H1 (cell line): ENCODE results near the gene THBS3. TPM values are rescaled to one million over a fixed set of nuclear protein-coding genes. Genes with fewer than 3 reads are reported as not detected.

ENCODE experiments used
- ASH2L ChIP-seq: fragments of 200-600, 300-600 bp; sonication (generic); IDR thresholded peaks from one replicate; pipeline ENCODE4 v1.7.1; 2017; ENCODE audit warnings: low read length
- CBX5 ChIP-seq: fragments of 300-800, 300-1000 bp; sonication (generic); IDR thresholded peaks from 2 replicates; pipeline ENCODE4 v1.7.1; 2016; ENCODE audit warnings: antibody characterized with exemption, low read length, low read depth
- CHD2 ChIP-seq: IDR thresholded peaks from 2 replicates; pipeline ENCODE4 v1.6.1; 2012; ENCODE audit warnings: low read length, improper control_type of control experiment
- FOSL1 ChIP-seq: IDR thresholded peaks from 2 replicates; pipeline ENCODE4 v1.6.1; 2011; ENCODE audit warnings: mild to moderate bottlenecking, low read depth, low read length, moderate library complexity; ENCODE audit not compliant: insufficient read depth
- RAD21 ChIP-seq, 2 experiments: IDR thresholded peaks in 1 of 2; conservative IDR thresholded peaks in 1 of 2; 2 replicates each; pipeline ENCODE4 v1.6.1; 2011; ENCODE audit warnings: low read depth in 2 of 2, low read length in 2 of 2, improper control_type of control experiment in 1 of 2, inconsistent platforms in 1 of 2, mild to moderate bottlenecking in 1 of 2, moderate library complexity in 1 of 2
- RBBP5 ChIP-seq: IDR thresholded peaks from 2 replicates; pipeline ENCODE4 v1.7.1; 2012; ENCODE audit warnings: low read depth, mild to moderate bottlenecking, inconsistent platforms, low read length, moderate library complexity, borderline replicate concordance
- SP4 ChIP-seq: IDR thresholded peaks from 2 replicates; pipeline ENCODE4 v1.6.1; 2012; ENCODE audit warnings: low read length, inconsistent platforms
- TAF1 ChIP-seq: IDR thresholded peaks from 2 replicates; pipeline ENCODE4 v1.6.1; 2011; ENCODE audit warnings: mild to moderate bottlenecking, low read depth, low read length
- TAF7 ChIP-seq: optimal IDR thresholded peaks from 2 replicates; pipeline ENCODE3; 2011; ENCODE audit warnings: low read depth, mild to moderate bottlenecking, inconsistent platforms, low read length, moderate library complexity, borderline replicate concordance
- polyA plus RNA-seq, 7 experiments: library from polyadenylated mRNA; depleted of rRNA in 3 of 7; stranded (reverse) in 5 of 7; unstranded in 2 of 7; fragments of >200 nt in 5 of 7; fragments of 200-250 nt in 2 of 7; gene quantifications; 1 replicate in 5 of 7; 2 replicates in 1 of 7; 4 replicates in 1 of 7; pipeline versions ENCODE4 v1.2.1 to v1.2.3, GENCODE V29; 2011 to 2013; ENCODE audit warnings: missing spikeins in 2 of 7, mixed read lengths in 2 of 7
- total RNA-seq: library from RNA; stranded (reverse); fragmentation: NEBNext Ultra II Directional; extraction: Animal tissue kit (Norgen Biotek cat#: 25700); gene quantifications from 2 replicates; pipeline ENCODE4 v1.2.1, GENCODE V29; 2021
- TF ChIP-seq, protein P1 (sequence below): fragments of 300-600 bp; sonication (generic); IDR thresholded peaks from 2 replicates; pipeline ENCODE4 v1.7.1; 2012; ENCODE audit warnings: low read length, moderate library complexity, mild to moderate bottlenecking, inconsistent platforms; ENCODE audit not compliant: insufficient replicate concordance
- TF ChIP-seq, protein P2 (sequence below): IDR thresholded peaks from 2 replicates; pipeline ENCODE4 v1.6.1; 2012; ENCODE audit warnings: inconsistent platforms

THBS3 gene
- total and polyA plus RNA-seq, 2 of the 8 experiments (the other 6 are each of a cell fraction or from before 2014, with no cell fraction given) = 3.0 to 3.5 TPM

DNA sequence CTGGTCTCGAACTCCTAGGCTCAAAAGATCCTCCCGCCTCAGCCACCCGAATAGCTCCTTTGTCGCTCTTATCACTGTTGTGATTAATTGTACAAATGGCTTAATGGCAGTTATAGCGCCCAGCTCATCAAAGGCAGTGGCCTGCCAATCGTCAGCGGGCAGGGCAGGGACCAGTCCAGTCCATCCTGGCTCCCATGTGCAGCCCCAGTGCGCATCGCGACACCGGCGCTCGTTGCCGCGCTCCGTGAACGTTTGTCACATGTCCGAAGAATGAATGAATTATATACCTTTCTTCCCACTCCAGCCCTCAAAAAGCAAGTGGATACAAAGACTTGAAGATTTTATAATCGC lies 19.2 kb upstream of the THBS3 start (continued):
- TF ChIP-seq, protein P1, sequence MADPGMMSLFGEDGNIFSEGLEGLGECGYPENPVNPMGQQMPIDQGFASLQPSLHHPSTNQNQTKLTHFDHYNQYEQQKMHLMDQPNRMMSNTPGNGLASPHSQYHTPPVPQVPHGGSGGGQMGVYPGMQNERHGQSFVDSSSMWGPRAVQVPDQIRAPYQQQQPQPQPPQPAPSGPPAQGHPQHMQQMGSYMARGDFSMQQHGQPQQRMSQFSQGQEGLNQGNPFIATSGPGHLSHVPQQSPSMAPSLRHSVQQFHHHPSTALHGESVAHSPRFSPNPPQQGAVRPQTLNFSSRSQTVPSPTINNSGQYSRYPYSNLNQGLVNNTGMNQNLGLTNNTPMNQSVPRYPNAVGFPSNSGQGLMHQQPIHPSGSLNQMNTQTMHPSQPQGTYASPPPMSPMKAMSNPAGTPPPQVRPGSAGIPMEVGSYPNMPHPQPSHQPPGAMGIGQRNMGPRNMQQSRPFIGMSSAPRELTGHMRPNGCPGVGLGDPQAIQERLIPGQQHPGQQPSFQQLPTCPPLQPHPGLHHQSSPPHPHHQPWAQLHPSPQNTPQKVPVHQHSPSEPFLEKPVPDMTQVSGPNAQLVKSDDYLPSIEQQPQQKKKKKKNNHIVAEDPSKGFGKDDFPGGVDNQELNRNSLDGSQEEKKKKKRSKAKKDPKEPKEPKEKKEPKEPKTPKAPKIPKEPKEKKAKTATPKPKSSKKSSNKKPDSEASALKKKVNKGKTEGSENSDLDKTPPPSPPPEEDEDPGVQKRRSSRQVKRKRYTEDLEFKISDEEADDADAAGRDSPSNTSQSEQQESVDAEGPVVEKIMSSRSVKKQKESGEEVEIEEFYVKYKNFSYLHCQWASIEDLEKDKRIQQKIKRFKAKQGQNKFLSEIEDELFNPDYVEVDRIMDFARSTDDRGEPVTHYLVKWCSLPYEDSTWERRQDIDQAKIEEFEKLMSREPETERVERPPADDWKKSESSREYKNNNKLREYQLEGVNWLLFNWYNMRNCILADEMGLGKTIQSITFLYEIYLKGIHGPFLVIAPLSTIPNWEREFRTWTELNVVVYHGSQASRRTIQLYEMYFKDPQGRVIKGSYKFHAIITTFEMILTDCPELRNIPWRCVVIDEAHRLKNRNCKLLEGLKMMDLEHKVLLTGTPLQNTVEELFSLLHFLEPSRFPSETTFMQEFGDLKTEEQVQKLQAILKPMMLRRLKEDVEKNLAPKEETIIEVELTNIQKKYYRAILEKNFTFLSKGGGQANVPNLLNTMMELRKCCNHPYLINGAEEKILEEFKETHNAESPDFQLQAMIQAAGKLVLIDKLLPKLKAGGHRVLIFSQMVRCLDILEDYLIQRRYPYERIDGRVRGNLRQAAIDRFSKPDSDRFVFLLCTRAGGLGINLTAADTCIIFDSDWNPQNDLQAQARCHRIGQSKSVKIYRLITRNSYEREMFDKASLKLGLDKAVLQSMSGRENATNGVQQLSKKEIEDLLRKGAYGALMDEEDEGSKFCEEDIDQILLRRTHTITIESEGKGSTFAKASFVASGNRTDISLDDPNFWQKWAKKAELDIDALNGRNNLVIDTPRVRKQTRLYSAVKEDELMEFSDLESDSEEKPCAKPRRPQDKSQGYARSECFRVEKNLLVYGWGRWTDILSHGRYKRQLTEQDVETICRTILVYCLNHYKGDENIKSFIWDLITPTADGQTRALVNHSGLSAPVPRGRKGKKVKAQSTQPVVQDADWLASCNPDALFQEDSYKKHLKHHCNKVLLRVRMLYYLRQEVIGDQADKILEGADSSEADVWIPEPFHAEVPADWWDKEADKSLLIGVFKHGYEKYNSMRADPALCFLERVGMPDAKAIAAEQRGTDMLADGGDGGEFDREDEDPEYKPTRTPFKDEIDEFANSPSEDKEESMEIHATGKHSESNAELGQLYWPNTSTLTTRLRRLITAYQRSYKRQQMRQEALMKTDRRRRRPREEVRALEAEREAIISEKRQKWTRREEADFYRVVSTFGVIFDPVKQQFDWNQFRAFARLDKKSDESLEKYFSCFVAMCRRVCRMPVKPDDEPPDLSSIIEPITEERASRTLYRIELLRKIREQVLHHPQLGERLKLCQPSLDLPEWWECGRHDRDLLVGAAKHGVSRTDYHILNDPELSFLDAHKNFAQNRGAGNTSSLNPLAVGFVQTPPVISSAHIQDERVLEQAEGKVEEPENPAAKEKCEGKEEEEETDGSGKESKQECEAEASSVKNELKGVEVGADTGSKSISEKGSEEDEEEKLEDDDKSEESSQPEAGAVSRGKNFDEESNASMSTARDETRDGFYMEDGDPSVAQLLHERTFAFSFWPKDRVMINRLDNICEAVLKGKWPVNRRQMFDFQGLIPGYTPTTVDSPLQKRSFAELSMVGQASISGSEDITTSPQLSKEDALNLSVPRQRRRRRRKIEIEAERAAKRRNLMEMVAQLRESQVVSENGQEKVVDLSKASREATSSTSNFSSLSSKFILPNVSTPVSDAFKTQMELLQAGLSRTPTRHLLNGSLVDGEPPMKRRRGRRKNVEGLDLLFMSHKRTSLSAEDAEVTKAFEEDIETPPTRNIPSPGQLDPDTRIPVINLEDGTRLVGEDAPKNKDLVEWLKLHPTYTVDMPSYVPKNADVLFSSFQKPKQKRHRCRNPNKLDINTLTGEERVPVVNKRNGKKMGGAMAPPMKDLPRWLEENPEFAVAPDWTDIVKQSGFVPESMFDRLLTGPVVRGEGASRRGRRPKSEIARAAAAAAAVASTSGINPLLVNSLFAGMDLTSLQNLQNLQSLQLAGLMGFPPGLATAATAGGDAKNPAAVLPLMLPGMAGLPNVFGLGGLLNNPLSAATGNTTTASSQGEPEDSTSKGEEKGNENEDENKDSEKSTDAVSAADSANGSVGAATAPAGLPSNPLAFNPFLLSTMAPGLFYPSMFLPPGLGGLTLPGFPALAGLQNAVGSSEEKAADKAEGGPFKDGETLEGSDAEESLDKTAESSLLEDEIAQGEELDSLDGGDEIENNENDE = peak; percentile 44
- TF ChIP-seq ASH2L = peak; percentile 19
- no peak for TF ChIP-seq FOSL1
- TF ChIP-seq CBX5 = no peak
- 0 out of 2 replicates have a peak, but pooled peaks have one; percentile 3 for TF ChIP-seq SP4
- 0 out of 2 replicates have a peak, but pooled peaks have one; percentile 28 for TF ChIP-seq RBBP5
- TF ChIP-seq RAD21 (IDR thresholded peaks at IDR 0.05 in 1 of 2, conservative IDR thresholded peaks at IDR 0.05 in 1 of 2; ENCODE audit: low read depth in 2 of 2, low read length in 2 of 2) = no peak
- TF ChIP-seq CHD2 = 0 out of 2 replicates have a peak, but pooled peaks have one; percentile 67
- TF ChIP-seq, protein P2, sequence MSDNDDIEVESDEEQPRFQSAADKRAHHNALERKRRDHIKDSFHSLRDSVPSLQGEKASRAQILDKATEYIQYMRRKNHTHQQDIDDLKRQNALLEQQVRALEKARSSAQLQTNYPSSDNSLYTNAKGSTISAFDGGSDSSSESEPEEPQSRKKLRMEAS = peak; percentile 85
- TF ChIP-seq TAF7 = no peak
- 0 out of 2 replicates have a peak, but pooled peaks have one; percentile 7 for TF ChIP-seq TAF1
- TF ChIP-seq, all 59 proteins: peak for 13
